ENCODE measurements around the gene IFT43.
A peak's percentile ranks its signal among the peaks of the same experiment; 100 is the strongest.

Gene IFT43

DNA sequence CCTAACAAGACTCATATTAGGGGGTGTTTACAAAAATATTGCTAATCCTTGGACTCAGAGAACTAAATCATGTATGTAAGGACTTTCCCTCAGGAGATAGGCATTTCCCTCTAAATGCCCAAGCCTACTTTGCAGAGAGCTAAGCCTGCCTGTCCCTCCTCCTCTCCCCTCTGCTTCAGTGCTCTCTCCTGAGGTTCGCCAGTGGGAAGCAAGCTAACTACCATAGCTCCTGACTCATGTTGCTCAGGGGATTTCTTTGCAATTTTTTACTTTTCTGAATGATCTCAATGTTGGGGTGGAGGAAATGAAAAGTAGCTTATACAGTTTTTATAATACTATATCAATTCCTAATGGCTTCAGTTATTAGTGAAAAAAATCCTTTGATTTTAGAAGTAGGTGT lies 29.6 kb downstream of the IFT43 start:
- no peak for DNase-seq (ENCODE audit: low read depth)

DNA sequence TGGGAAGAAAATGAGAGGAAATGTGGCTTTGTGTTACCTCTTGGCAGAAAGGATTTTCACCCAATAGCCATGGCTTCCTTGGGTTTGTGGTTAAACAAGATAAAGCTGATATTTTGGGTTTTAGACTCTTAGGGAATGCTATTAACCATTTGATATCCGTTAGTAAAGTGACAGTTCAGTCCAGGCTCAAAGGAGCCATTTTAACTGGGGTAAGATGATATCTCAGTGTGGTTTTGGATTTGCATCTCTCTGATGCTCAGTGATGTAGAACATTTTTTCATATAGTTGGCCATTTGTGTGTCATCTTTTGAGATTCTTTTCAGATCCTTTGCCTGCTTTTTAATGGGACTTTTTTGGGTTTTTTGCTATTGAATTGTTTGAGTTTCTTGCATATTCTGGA lies 30.1 kb downstream of the IFT43 start:
- DNase-seq (ENCODE audit: low read depth): no peak

DNA sequence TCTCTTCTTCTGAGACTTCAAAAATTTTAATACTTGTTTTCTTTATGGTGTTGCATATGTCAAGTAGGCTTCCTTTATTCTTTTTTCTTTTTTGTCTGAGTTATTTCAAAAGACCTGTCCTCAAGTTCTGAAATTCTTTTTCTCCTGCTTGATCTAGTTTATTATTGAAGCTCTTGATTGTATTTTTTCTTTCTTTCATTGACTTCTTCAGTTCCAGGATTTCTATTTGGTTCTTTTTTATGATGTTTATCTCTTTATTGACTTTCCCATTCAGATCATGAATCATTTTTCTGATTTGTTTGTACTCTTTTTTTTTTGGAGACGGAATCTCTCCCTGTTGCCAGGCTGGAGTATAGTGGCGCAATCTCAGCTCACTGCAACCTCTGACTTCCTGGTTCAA lies 34.1 kb downstream of the IFT43 start:
- no peak for DNase-seq (ENCODE audit: low read depth)

DNA sequence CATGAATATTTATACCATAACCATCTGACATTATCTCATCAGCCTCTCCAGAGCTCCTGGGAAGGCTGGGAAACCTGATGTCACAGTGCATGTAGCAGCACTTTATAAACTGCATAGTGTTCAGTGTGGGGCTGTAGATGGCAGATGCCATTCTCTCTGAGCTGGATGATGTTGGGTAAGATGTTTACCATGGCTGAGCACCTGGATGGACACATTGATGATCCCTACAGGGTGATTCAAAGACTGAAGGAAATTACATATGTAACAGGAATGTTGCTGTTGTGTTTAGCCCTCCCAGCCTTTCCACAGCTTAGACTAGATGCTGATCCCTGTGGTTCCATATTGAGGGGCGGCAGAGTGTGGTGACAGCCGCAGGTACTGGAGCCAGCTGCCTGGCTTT lies 37.4 kb downstream of the IFT43 start:
- DNase-seq (ENCODE audit: low read depth): no peak

DNA sequence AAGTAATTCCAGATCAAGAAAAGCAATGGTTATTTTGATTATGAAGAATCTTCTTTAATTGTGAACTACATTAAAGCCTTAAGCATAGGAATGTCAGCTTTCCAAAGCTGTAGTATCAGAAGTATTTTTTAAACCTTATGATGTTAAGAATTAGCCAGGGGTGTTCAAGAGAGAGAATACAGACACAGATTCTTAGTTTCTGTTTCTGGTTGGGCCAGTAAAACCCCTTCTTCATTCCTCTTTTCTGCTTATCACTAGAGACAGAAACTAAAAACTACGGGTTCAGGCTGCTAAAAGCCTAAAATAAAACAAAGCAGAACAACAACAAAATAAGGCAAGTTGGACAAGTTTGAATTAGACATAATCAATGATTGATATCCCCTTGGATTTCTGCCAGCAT lies 38.2 kb downstream of the IFT43 start:
- DNase-seq (ENCODE audit: low read depth): no peak

DNA sequence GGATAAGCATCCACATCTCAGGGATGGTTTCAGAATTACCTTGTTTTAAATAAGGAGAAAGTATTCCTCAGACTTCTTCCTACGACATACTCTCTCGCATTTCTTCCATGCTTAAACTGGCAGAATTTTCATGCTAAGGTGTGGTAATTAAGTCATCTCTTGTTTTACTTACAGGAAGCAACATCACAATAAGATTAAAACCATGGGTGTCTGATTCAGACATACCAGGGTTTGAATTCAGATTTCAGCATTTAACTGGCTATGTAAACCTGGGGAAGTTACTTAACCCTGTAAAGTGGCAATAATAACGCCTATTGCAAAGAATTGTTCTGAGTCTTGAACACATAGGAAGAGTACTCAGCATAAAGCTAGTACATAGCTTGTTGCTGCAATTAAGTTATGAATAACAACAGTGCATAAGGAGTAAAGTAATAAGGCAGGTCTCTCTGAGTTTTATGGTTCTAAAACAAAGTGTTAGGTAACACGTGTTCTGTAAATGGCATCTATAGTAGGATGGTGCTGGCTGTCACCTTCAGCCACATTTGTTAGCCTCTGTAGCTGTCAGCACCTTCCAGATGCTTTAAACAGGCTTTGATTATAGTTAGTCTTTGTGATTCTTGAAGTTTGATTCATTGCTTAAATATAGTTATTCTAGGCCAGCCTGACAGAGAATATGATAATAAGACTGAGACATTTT lies 38.8 kb downstream of the IFT43 start:
- DNase-seq (ENCODE audit: low read depth): no peak

DNA sequence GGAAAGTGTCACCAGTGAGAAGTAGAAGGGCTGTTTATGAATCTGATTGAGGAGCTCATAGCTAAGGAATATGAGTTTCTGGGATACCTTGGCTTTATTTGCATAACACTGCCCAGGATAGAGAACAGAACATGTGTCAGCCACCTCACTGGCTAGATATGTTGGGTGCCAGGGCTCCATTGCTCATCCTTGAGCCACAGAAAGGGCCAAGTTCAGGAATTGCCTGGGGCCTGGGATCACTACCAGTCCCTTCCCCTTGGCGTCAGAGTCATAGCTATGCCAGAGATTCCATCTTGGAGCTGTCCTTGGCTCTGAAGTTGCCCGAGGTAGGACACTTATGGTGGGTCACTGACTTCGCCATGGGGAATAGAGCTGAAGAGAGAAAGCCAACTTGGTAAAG lies 49.0 kb downstream of the IFT43 start:
- no peak for DNase-seq (ENCODE audit: low read depth)

DNA sequence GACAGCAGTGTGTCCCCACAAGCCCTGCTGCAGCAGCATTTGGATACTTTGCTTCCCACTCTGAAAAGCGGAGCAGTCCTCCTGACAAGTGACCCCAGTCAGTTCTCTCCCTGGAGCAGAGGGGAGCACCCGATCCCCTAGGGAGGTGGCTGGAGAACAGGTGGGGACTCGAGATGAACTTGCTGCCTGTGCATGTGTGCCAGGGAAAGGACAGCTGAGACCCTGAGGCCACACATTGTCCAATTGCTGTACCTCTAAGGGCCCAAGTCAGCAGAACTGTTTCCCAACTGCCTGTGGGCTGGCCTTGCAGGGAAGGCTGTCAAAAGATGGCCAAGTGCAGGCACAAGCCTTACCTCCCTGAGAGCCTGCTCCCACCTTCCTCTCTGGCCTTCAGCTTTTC lies 55.1 kb downstream of the IFT43 start:
- DNase-seq (ENCODE audit: low read depth): no peak

DNA sequence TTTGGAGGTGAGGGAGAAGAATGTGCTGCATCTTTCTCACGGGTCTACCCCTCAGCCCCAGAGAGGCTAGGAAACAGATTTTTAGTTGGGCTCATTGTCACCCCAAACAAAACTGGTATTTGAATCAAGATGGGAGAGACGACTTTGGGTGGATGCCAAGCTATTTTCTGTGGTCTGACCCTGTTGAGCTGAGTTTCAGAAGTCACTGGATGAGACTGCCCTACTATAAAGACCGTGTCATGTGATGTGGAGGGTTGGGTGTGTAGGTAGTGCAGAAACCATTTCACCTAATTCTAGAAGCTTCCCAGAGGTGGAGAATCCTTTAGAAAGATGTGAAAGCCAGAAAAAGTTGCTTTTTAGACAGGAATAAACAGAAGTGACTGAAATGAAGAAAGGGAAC lies 60.2 kb downstream of the IFT43 start:
- no peak for DNase-seq (ENCODE audit: low read depth)

DNA sequence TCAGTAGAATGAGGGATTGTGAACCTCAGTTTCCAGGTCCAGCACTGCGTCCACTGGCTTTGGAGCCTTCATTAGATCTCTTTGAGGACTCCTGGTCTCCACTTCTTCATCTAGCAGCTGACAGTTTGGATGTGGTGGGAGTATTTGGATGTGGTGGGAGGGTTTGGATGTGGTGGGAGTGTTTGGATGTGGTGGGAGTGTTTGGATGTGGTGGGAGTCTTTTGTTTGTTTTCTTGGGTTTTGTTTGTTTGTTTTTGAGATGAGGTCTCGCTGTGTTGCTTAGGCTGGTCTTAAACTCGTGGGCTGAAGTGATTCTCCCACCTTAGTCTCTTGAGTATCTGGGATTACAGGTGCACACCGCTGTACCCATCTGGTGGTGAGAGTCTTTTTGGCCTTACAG lies 64.7 kb downstream of the IFT43 start:
- no peak for DNase-seq (ENCODE audit: low read depth)

DNA sequence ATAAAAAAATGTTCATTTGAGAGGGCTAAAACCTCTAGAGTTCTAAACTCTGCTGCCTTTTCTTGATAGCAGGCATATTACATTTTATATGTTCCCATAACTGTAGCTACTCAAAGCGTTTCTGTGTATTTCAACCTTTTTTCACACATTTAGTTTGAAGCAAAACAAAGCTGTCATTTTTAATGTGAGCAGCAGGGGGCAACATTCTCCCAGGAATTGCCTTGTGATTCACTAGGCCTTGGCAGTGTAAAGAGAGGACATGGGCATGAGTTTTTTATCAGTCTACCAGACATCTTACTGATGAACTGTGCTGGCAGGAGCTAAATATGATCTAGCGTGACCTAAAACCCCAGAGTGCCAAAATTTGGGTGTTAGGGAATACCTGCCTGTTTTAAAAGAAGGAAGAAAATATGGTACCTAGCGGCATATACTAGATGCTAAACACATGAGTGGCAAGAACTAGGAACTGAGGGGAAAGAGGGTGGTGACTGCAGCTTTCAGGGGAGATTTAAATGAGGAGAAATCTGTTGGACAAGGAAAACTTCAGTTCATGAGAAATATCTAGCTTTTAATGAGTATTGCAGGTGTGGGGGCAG lies 65.3 kb downstream of the IFT43 start:
- DNase-seq (ENCODE audit: low read depth): peak; percentile 49

DNA sequence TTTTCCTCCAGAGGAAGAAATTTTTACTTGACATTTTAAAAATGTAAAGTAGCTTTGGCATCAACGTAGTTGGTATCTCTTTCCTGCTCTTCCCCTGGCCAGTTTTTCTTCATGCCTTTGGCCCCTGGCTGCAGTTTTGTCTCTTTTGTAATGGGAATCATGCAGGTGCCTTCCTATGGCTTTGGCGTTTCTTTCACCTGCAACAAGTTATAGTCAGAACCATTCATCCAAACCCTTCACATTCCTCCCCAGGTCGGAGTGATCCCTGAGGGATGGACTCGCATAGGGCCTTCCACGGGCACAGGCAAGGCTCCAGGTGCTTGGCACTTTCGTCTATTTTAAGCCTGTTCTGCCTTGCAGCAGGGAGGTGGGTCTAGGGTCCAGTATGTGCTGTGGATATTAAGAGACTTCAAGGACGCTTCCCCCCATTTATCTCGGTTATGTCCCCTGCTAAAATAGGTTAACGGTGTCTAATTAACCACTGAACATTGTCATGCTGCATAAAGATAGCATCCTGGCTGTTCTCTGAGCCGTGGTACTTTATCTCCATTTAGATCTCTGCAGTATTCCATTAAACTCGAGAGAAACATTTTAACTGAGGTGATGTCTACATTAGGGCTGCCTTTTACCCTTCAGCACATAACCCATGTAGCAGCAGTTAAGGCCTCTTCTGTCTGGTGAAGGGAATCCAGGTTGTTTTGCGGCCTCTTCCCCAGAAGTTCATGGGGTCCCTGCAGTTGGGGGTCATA lies 66.3 kb downstream of the IFT43 start:
- DNase-seq (ENCODE audit: low read depth): no peak

DNA sequence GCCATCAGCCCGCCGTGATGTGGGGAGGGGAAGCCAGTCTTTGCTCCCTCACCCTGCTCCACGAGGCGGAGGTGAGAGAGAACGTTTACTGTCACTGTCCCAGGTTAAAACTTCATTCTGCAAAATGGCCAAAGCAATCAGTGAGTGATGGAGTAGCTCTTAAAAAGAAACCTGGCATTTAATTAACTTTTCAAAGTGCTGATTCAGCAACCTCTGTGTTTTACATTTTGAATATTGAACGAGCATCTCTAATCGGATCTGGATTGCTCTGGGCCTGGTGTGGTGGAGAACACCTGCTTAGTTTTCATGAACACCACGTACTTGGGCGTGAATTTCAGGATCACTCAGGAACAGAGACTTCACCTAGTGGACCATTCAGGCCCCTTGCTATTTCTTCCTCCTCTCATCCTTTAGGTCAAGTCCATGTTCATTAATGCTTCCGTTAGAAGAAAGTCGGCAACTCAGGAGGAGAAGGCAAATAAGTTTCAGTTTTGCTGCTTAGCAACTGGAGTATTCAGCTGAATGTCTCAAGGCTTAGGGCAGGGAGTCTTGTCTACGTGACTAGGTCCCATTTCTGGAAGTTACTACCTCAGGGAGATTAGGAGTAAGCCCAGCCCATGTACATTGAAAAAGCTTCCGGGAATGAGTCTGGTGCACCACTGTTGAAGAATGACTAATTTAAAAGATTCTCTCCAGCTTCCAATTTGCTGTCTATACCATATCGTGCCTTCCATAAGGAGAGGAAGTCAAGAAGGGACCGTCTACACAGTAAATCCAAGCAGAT lies 68.2 kb downstream of the IFT43 start:
- no peak for DNase-seq (ENCODE audit: low read depth)

DNA sequence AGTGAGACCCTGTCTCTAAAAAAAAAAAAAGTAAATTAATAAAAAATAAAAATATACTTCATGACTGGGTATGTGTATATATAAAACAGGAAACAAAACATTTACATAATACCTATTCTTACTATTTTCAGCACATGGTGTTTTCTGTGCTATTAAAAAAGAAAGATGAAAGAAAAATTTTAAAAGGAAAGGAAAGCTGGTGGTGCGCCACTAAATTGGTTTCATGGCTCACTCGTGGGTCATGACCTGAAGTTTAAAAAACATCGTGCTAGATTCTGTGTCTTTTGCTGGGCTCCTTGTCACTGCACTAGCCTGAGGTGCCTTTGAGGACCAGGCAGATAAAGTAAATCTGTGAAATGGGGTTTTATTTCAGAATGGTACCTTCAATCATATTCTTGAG lies 69.8 kb downstream of the IFT43 start:
- no peak for DNase-seq (ENCODE audit: low read depth)

DNA sequence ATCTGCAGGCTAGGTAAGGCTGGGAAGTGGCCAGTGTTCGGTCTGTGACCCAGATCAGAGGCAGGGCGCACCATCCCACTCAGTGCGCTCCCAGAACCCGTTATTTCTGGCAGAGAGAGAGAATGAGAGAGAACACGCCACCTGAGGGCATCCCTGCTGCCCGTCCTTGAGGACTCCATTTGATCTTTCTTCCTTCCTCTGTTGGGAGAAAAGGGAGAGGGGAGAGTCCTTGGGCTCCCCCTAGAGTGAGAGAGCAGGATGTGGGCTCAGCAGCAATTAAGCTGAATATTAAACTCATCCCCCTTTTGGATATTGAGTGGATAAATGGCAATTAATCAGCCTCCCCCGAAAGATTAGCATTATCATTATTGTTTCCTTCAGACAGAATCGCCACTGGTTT lies 70.6 kb downstream of the IFT43 start:
- no peak for DNase-seq (ENCODE audit: low read depth)

DNA sequence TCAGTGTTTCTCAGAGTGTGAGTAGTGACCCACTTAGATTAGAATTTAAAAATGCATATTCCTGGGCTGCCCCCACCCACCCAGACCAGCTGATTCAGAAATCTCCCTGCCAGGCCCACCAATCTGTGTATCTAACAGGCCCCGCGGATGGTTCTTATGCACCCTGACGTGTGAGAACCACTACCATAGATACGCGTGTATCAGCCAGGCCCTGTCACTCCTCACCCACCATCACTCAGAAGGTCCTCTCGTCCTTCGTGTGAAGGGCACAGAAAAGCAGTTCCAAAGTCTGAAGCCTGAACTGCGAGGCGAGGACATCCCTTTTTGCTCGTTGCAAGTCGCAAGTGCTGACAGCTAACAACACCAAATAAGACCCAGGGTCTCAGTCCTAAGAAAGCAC lies 72.4 kb downstream of the IFT43 start:
- DNase-seq (ENCODE audit: low read depth): no peak

DNA sequence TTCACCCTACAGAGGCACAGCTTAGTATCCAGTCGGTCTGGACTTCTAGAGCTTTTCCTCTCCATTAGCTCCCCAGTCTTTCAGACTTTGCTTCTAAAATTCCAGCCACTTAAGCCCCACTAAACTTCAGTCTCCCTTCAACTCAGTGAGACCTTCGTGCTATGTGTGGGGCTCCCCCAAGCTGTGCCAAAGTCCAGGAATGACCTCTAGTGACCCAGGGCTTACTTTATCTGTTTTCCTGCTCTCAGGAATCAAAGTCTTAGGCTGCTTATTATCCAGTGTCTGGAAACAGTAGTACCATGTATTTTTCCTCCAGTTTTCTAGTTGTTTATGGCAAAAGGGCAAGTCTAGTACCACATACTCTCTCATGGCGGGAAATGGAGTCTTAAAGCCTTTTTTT lies 77.8 kb downstream of the IFT43 start:
- no peak for DNase-seq (ENCODE audit: low read depth)

DNA sequence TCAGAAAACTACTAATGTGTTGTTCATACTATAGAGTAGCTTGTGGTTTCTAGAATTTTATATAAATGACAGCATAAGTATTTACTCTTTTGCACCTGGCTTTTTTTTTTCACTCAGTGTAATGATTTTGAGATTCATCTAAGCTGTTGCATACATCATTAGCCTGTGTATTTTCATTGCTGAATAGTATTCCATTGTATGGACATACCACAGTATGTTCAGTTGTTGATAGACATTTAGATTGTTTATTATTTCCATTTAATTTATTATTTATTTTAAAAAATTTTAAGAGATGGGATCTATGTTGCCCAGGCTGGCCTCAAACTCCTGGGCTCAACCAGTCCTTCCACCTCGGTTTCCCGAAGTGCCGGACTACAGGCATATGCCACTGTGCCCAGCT lies 80.0 kb downstream of the IFT43 start:
- DNase-seq (ENCODE audit: low read depth): no peak

DNA sequence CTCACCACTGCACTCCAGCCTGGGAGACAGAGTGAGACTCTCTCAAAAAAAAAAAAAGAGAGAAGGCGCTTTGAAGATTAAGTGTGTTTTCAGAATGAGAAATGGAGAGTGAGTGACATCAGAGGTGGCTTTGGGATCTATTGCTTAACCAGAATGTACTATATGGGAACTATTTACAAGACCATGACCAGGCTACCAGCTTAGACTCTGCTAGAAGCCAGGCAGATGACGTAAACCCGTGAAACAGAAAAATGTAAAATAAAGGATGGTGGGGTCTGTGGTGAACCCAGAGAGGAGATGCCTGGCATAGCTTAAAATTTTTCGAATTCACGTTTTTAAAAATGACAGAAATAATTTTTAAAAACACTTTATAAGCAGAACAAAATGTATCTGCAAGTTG lies 82.0 kb downstream of the IFT43 start:
- DNase-seq (ENCODE audit: low read depth): no peak

DNA sequence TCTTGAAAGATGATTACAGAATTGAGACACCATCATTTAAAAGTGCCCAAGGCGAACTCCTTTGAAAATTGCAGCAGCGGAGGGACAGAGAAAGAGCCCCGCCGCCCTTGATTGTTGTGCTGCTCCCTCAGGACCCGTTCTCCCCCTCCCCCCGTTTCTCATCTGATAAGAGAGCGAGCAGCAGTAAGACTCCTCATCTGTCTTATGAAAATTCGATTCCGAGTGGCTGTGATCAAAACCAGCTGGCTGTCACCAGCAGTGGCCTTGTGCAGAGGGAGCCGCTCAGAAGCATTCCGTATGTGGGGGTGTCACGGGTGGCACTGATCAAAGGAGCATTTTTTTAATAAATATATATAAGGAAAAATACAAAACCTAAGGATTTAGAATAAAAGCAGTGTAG lies 88.2 kb downstream of the IFT43 start:
- DNase-seq (ENCODE audit: low read depth): no peak

DNA sequence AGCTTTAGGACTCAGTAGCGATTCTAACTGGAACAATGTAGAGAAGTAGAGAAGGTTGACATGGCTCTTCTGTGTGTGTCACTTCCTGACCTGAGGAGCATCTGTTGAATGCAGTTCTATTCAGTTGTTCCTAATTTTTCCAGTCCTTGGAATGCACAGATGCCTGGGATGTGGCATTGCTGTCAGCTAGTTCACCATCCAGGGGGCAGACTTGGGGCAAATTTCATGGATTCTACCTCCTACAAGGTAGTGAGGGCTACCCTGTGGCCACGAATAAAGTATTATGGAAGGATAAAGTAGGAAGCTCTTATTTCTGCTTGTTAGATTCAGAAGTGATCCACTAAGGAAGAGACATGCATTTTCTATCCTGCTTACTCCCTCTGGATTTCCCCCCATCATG lies 91.8 kb downstream of the IFT43 start:
- no peak for DNase-seq (ENCODE audit: low read depth)

DNA sequence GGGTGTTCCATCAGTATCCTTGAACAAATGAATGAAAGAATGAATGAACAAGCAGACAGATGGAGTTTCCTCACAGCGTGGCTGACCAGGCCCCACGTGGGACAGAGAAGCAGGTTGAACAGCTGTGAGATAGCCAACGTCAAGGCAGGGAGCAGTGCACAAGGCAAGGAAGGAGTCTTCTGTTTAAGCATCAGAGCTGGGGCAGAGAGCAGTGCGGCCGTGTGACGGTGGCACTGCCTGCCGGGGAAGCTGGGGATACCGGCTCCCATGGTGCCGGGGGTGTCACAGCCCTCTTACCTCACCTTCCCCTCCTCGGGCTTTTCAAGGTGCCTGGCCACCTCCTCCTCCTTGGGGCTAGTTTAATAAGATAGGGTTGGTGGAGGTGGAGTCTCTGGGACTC lies 92.9 kb downstream of the IFT43 start:
- no peak for DNase-seq (ENCODE audit: low read depth)

DNA sequence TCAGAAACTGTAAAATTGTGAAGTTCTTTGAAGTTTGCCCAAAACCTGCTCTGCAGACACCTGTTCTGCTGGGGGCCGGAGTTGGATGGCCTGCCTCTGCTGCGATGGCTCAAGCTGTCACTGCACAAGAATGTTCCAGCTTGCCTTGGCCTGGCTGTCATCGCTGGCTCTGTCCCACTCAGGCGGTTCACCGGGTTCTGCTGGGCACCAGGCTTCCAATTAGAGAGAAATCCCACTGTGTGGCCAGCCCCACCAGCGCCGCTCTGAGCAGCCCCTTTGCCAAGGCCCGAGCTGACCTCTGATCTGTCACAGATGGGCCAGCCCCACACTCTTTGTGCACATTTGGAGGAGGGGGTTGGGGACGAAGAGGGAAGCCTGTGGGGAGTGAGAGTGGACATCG lies 94.5 kb downstream of the IFT43 start:
- no peak for DNase-seq (ENCODE audit: low read depth)

Measured in fibroblast of gingiva (primary cell).